Measurements from ENCODE around the gene CSNK1D.

CSNK1D gene

DNA sequence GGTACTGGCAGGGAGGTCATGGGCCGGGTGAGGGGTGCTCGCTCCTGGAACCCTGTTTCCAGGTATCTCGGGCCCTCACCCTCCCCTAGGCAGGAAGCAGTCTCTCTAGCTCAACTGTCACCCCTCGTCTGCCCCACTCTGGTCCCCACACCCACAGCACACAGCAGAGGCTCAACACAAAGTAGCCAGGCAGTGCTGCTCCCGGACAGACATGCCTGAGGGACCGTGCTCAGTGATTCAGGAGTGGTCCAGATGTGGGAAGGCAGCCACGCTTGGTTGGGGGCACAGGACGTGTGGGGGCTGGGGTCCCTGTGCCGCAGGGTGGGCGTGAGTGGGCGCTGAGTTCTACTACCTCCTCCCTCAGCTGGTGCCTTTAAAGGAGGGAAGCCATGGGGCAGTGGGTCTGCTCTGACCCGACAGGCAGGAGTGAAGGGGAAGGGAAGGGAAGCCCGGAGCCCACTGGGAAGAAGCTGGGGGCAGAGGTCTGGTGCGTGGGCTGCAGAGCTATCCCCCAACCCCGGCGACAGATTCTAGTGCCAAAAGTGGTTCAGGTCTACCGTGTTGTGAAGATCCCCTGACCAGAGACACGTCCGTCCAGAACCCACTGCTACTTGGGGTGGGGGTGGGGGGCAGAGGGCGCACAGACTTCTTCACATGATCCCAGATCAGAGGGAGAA is 32.9 kb downstream of the CSNK1D start:
- CTCF ChIA-PET = interaction anchor here (0.6 kb wide), 2 partner anchors 255 to 588 kb away, joined by 3 to 4 read pairs; no protein-coding TSS in a partner anchor
- H3K27ac ChIP-seq = peak overlapping the region; percentile 99
- TF ChIP-seq, protein P1, sequence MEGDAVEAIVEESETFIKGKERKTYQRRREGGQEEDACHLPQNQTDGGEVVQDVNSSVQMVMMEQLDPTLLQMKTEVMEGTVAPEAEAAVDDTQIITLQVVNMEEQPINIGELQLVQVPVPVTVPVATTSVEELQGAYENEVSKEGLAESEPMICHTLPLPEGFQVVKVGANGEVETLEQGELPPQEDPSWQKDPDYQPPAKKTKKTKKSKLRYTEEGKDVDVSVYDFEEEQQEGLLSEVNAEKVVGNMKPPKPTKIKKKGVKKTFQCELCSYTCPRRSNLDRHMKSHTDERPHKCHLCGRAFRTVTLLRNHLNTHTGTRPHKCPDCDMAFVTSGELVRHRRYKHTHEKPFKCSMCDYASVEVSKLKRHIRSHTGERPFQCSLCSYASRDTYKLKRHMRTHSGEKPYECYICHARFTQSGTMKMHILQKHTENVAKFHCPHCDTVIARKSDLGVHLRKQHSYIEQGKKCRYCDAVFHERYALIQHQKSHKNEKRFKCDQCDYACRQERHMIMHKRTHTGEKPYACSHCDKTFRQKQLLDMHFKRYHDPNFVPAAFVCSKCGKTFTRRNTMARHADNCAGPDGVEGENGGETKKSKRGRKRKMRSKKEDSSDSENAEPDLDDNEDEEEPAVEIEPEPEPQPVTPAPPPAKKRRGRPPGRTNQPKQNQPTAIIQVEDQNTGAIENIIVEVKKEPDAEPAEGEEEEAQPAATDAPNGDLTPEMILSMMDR (conservative IDR thresholded peaks at IDR 0.05; ENCODE audit: low read depth) = no peak
- POLR2A ChIA-PET (ENCODE audit: low non-redundant PET) = interaction anchor here (0.9 kb wide), 1 partner anchor 35 kb away, joined by 4 read pairs; no protein-coding TSS in a partner anchor
- no peak for DNase-seq (ENCODE audit: low spot score)

DNA sequence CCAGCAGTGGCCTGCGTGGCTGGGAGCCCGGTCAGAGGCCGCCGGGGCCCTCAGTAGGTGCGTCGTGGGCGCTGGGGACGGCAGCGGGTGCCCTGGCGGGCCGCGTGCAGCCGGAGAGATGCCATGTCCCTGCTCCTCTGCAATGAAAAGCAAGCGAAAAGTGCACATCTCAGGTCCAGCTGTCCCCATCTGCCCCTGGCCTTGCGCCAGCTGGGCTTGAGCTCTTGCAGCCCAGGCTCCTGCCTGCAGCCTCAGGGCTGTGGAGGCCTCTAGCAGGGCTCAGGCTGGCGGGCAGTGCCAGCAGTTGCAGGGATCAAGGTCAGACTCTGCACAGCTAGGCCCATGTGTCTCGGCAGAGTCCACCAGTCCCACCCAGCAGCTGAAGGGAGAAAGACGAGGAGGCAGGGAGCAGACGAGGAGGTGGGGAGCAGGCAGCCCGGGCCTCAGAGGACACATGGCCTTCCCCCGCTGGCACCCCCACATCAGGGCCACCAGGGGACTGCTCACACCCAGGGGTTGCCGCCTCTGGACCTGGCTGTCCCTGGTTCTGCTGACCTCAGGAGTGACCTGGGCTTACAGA is 33.5 kb downstream of the CSNK1D start:
- TF ChIP-seq, protein P1 (conservative IDR thresholded peaks at IDR 0.05; ENCODE audit: low read depth) = no peak
- POLR2A ChIA-PET (ENCODE audit: low non-redundant PET) = no interaction called here
- H3K27ac ChIP-seq = peak overlapping the region; percentile 99
- no peak for DNase-seq (ENCODE audit: low spot score)
- CTCF ChIA-PET = interaction anchor here (0.5 to 0.7 kb wide), 3 partner anchors 27 to 588 kb away, joined by 3 read pairs; partner anchors contain the start of gene CCDC57

DNA sequence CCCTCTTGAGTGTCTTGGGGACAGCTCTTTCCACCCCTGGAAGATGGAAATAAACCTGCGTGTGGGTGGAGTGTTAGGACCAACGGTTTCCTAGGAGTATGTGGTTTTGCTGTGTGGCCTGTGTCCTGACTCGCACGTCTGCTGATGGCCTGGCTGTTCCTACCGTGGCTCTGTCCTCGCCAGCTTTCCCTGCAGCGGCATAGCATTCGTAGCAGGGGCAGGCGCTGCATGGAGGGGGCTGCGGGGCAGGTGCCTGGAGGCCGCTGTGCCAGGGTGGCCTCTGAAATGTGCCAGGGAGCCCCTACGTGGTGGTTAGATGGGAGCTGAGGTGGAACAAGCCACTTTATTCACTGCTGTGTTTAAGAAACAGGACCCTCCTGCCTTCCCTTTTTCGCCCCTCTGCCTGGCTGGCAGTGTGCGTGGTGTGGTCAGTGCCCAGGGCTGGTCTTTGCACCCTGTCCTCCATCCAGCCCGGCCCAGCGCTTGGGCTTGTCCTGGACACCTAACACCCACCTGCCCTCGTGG is 34.0 kb downstream of the CSNK1D start:
- TF ChIP-seq, protein P1 (conservative IDR thresholded peaks at IDR 0.05; ENCODE audit: low read depth) = no peak
- peak overlapping the region; percentile 99 for H3K27ac ChIP-seq
- ChIA-PET POLR2A (ENCODE audit: low non-redundant PET) (no interaction called here), CTCF (interaction anchor here (0.5 to 0.7 kb wide), 3 partner anchors 27 to 84 kb away, joined by 3 read pairs; partner anchors contain the start of gene CCDC57)
- DNase-seq (ENCODE audit: low spot score) = no peak

DNA sequence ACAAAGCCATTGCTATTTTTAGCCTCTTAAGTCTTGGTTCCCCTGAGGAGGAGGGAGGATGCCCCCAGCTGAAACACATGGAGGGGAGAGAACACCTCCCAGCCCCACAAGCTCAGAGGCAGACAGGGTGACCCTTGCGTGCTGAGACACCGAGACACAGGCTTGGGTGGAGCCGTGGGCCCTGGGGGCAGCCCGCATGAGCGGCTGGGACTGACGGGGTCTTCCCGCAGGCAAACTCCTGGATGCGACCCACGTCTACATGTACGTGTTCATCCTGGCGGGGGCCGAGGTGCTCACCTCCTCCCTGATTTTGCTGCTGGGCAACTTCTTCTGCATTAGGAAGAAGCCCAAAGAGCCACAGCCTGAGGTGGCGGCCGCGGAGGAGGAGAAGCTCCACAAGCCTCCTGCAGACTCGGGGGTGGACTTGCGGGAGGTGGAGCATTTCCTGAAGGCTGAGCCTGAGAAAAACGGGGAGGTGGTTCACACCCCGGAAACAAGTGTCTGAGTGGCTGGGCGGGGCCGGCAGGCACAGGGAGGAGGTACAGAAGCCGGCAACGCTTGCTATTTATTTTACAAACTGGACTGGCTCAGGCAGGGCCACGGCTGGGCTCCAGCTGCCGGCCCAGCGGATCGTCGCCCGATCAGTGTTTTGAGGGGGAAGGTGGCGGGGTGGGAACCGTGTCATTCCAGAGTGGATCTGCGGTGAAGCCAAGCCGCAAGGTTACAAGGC is 34.9 kb downstream of the CSNK1D start:
- CTCF ChIA-PET = interaction anchor here (0.6 to 0.7 kb wide), 2 partner anchors 47 to 85 kb away, joined by 3 read pairs; no protein-coding TSS in a partner anchor
- H3K27ac ChIP-seq = peak overlapping the region; percentile 99
- peak; percentile 75 for DNase-seq (ENCODE audit: low spot score)
- TF ChIP-seq, protein P1 (conservative IDR thresholded peaks at IDR 0.05; ENCODE audit: low read depth) = no peak
- POLR2A ChIA-PET (ENCODE audit: low non-redundant PET) = no interaction called here

DNA sequence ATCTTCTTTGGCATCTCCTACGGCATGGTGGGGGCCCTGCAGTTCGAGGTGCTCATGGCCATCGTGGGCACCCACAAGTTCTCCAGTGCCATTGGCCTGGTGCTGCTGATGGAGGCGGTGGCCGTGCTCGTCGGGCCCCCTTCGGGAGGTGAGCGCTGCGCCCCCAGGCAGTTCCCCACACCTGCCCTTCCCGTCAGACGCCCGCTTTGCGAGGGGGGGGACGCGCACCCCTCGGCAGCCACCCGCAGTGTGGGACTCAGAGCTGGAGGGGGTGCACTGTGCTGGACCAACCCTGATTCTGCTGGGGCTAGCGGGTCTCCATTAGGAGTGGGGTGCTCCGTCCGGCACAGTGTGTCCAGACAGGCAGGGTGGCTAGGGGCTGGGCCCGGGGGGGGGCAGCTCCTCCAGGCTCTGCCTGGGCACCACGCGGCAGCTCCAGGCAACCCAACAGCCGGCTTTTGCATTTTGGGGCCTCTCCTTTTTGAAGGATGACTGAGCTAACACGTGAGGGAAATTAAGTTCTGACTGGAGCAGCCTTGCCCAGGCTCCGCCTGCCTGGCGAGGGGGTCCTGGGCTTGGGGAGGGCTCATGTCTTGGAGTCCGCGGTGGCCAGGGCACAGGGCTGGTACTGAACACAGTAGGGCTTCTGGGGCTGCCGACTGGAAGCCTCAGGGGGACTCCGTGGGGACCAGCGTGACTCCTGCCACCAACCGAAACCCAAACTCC is 35.6 kb downstream of the CSNK1D start:
- ChIA-PET POLR2A (ENCODE audit: low non-redundant PET) (no interaction called here), CTCF (interaction anchor here (0.6 kb wide), 2 partner anchors 48 to 90 kb away, joined by 3 to 4 read pairs; no protein-coding TSS in a partner anchor)
- TF ChIP-seq, protein P1 (conservative IDR thresholded peaks at IDR 0.05; ENCODE audit: low read depth) = no peak
- no peak for DNase-seq (ENCODE audit: low spot score)
- H3K27ac ChIP-seq = peak overlapping the region; percentile 99

Measured in RWPE1 (cell line).